Endothelial cell of umbilical vein (primary cell): ENCODE measurements around the gene SSBP3. TPM values are rescaled to one million over a fixed set of nuclear protein-coding genes. Genes with fewer than 3 reads are reported as not detected.

Experiments used
- BruUV-seq: library from RNA; stranded (reverse); fragments of 400-500 nt; replicated peaks from 2 replicates; lab custom pipeline; 2021; lab: Mats Ljungman, UMichigan
- CTCF ChIA-PET: fragments of 300-600, 350-600 bp; sonication (Branson Sonifier 250); formaldehyde crosslinking; loops from one replicate; lab custom pipeline; 2021; ENCODE audit warnings: antibody characterized with exemption, inconsistent platforms; lab: Charles Lee
- POLR2A ChIA-PET: fragments of 300-600, 350-600 bp; sonication (Branson Sonifier 250); formaldehyde crosslinking; loops from one replicate; lab custom pipeline; 2021; ENCODE audit warnings: antibody characterized with exemption, inconsistent platforms; lab: Charles Lee
- DNase-seq: peaks from one replicate; pipeline ENCODE4 v3.0.0-alpha.2; 2011; ENCODE audit warnings: low read depth, low spot score
- FAIRE-seq: peaks from 2 replicates; lab custom pipeline; 2011; peaks lifted over from hg19 to GRCh38; lab: Jason Lieb, UNC
- H2AFZ ChIP-seq: 2 replicates; pipeline ENCODE4 v1.6.0; 2012; ENCODE audit warnings: low read depth, low read length, control low read depth, inconsistent platforms
- H3K27ac ChIP-seq: 2 replicates; pipeline ENCODE4 v1.5.1; 2011; ENCODE audit warnings: low read depth, mild to moderate bottlenecking, control low read depth, low read length, moderate library complexity; ENCODE audit not compliant: insufficient read depth
- H3K27me3 ChIP-seq, 2 experiments: 2 replicates each; pipeline versions ENCODE4 v1.6.0 to v1.6.1; 2011; ENCODE audit warnings: low read length in 2 of 2, mixed read lengths in 1 of 2; ENCODE audit not compliant: control insufficient read depth in 2 of 2, insufficient read depth in 2 of 2
- H3K36me3 ChIP-seq, 2 experiments: 2 replicates in 1 of 2; 3 replicates in 1 of 2; pipeline ENCODE4 v1.5.1; 2011; ENCODE audit warnings: low read length in 2 of 2, mild to moderate bottlenecking in 1 of 2, moderate library complexity in 1 of 2; ENCODE audit not compliant: control insufficient read depth in 2 of 2, insufficient read depth in 2 of 2; ENCODE audit errors: extremely low read depth in 1 of 2
- H3K4me1 ChIP-seq: 3 replicates; pipeline ENCODE4 v1.5.1; 2011; ENCODE audit warnings: mild to moderate bottlenecking, low read length; ENCODE audit not compliant: control insufficient read depth, insufficient read depth; ENCODE audit errors: extremely low read depth
- H3K4me2 ChIP-seq: 2 replicates; pipeline ENCODE4 v1.6.1; 2011; ENCODE audit warnings: low read length, control low read depth, mixed read lengths; ENCODE audit not compliant: insufficient read depth
- H3K4me3 ChIP-seq, 3 experiments: fragments of 200-600 bp in 1 of 3; sonication (generic), shearing (Covaris generic) in 1 of 3; replicated peaks in 1 of 3; 2 replicates each; pipeline ENCODE4 v1.5.1; 2011 to 2016; ENCODE audit warnings: control low read depth in 3 of 3, low read length in 3 of 3, mild to moderate bottlenecking in 2 of 3, inconsistent platforms in 1 of 3, low read depth in 1 of 3, moderate library complexity in 1 of 3; ENCODE audit not compliant: insufficient read depth in 1 of 3
- H3K79me2 ChIP-seq: 2 replicates; pipeline ENCODE4 v1.6.0; 2012; ENCODE audit warnings: low read length, inconsistent platforms; ENCODE audit not compliant: control insufficient read depth, insufficient read depth
- H3K9ac ChIP-seq: replicated peaks from 2 replicates; pipeline ENCODE3; 2011; ENCODE audit warnings: low read length, control low read depth; ENCODE audit not compliant: insufficient read depth; ENCODE audit errors: extremely low read depth
- H3K9me1 ChIP-seq: replicated peaks from 3 replicates; pipeline ENCODE4 v1.6.0; 2011; ENCODE audit warnings: mild to moderate bottlenecking, low read length; ENCODE audit not compliant: control insufficient read depth, insufficient read depth; ENCODE audit errors: extremely low read depth
- H3K9me3 ChIP-seq: replicated peaks from 2 replicates; pipeline ENCODE4 v1.5.1; 2012; ENCODE audit warnings: low read length, inconsistent platforms; ENCODE audit not compliant: control insufficient read depth, insufficient read depth
- H4K20me1 ChIP-seq: replicated peaks from 2 replicates; pipeline ENCODE3; 2011; ENCODE audit warnings: mild to moderate bottlenecking, low read length; ENCODE audit not compliant: control insufficient read depth, insufficient read depth; ENCODE audit errors: extremely low read depth
- EZH2 ChIP-seq: IDR thresholded peaks from 2 replicates; pipeline ENCODE4 v1.6.1; 2012; ENCODE audit warnings: borderline replicate concordance, low read depth, mild to moderate bottlenecking, moderate library complexity, low read length, inconsistent platforms; ENCODE audit not compliant: severe bottlenecking
- FOS ChIP-seq: IDR thresholded peaks from 2 replicates; pipeline ENCODE4 v1.6.1; 2011; ENCODE audit warnings: mild to moderate bottlenecking, low read length, moderate library complexity, borderline replicate concordance; ENCODE audit not compliant: insufficient read depth
- GATA2 ChIP-seq: IDR thresholded peaks from 2 replicates; pipeline ENCODE4 v1.7.0; 2011; ENCODE audit warnings: low read depth, mild to moderate bottlenecking, moderate library complexity, mixed read lengths, low read length; ENCODE audit not compliant: insufficient read length, insufficient read depth
- JUN ChIP-seq: IDR thresholded peaks from 2 replicates; pipeline ENCODE4 v1.6.1; 2011; ENCODE audit warnings: borderline replicate concordance, low read depth; ENCODE audit not compliant: insufficient read length, insufficient read depth
- MYC ChIP-seq: IDR thresholded peaks from one replicate; pipeline ENCODE4 v1.6.1; 2011; ENCODE audit warnings: mild to moderate bottlenecking, low read depth, low read length
- POLR2A ChIP-seq: IDR thresholded peaks from 2 replicates; pipeline ENCODE4 v1.6.1; 2012; ENCODE audit warnings: low read depth, mild to moderate bottlenecking, control low read depth, low read length
- POLR2AphosphoS5 ChIP-seq: IDR thresholded peaks from 2 replicates; pipeline ENCODE4 v1.6.1; 2012; ENCODE audit warnings: low read depth, mild to moderate bottlenecking, control low read depth, low read length, moderate library complexity; ENCODE audit not compliant: insufficient read depth
- dilution Hi-C: fragments of 300-500 bp; cut with MboI; formaldehyde crosslinking; loops from one replicate; pipeline ENCODE4 v1.15.0; 2019; ENCODE audit warnings: low sequenced_read_pairs; ENCODE audit not compliant: extremely low pct_ligation_motif_present
- intact Hi-C: fragments of 100-400 bp; cut with micrococcal nuclease; formaldehyde crosslinking; loops from one replicate; pipeline ENCODE4 v1.10.0; 2022
- polyA plus RNA-seq, 4 experiments: library from polyadenylated mRNA; depleted of rRNA in 3 of 4; stranded (reverse) in 3 of 4; unstranded in 1 of 4; fragments of >200 nt; gene quantifications; 2 replicates each; pipeline versions ENCODE4 v1.2.1 to v1.2.3, GENCODE V29; 2011 to 2012; ENCODE audit warnings: missing spikeins in 1 of 4
- total RNA-seq: library from RNA; stranded (reverse); gene quantifications from 2 replicates; pipeline ENCODE4 v1.2.3, GENCODE V29; 2021
- TF ChIP-seq, protein P1 (sequence below), 2 donors: IDR thresholded peaks; 1 replicate in 1 of 2; 2 replicates in 1 of 2; pipeline ENCODE4 v1.5.1; 2011; ENCODE audit warnings: low read length in 2 of 2, mild to moderate bottlenecking in 2 of 2, moderate library complexity in 2 of 2, control low read depth in 1 of 2, inconsistent platforms in 1 of 2, low read depth in 1 of 2; ENCODE audit not compliant: insufficient read depth in 1 of 2; ENCODE audit errors: extremely low read depth in 1 of 2
- TF ChIP-seq, protein P2 (sequence below): IDR thresholded peaks from 2 replicates; pipeline ENCODE4 v1.6.1; 2011; ENCODE audit not compliant: insufficient read depth, insufficient read length

The SSBP3 gene
- total and polyA plus RNA-seq, 2 donors (not counting 3 experiments of a cell fraction or from before 2014, with no cell fraction given), result 44.9 to 59.4 TPM

- no peak overlapping the region for H3K4me3 ChIP-seq
- no peaks in the 10 kb centered on the region for H3K9me1 ChIP-seq
- no peak for FAIRE-seq
- no TSS peak for BruUV-seq
- H2AFZ ChIP-seq, result no peak overlapping the region
- POLR2A ChIA-PET, result no interaction called here
- H3K4me2 ChIP-seq, result no peak overlapping the region
- CTCF ChIA-PET, result no interaction called here
- no peak overlapping the region for H3K9ac ChIP-seq
- H3K27ac ChIP-seq, result no peak overlapping the region
- no peaks in the 10 kb centered on the region for H3K79me2 ChIP-seq
- no peaks in the 10 kb centered on the region for H3K27me3 ChIP-seq
- DNase-seq, result no peak
- intact Hi-C loops (no loop called here), dilution Hi-C loops (no loop called here)
- no peaks in the 10 kb centered on the region for H4K20me1 ChIP-seq
- no peaks in the 10 kb centered on the region for H3K36me3 ChIP-seq
- TF ChIP-seq POLR2A, result no peak
- TF ChIP-seq MYC, result no peak
- no peak for TF ChIP-seq EZH2
- no peak for TF ChIP-seq FOS
- TF ChIP-seq, protein P1, sequence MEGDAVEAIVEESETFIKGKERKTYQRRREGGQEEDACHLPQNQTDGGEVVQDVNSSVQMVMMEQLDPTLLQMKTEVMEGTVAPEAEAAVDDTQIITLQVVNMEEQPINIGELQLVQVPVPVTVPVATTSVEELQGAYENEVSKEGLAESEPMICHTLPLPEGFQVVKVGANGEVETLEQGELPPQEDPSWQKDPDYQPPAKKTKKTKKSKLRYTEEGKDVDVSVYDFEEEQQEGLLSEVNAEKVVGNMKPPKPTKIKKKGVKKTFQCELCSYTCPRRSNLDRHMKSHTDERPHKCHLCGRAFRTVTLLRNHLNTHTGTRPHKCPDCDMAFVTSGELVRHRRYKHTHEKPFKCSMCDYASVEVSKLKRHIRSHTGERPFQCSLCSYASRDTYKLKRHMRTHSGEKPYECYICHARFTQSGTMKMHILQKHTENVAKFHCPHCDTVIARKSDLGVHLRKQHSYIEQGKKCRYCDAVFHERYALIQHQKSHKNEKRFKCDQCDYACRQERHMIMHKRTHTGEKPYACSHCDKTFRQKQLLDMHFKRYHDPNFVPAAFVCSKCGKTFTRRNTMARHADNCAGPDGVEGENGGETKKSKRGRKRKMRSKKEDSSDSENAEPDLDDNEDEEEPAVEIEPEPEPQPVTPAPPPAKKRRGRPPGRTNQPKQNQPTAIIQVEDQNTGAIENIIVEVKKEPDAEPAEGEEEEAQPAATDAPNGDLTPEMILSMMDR (IDR thresholded peaks at IDR 0.05; ENCODE audit: extremely low read depth in 1 of 2, insufficient read depth in 1 of 2, low read depth in 1 of 2, low read length in 2 of 2), result no peak
- no peak for TF ChIP-seq JUN
- TF ChIP-seq, protein P2, sequence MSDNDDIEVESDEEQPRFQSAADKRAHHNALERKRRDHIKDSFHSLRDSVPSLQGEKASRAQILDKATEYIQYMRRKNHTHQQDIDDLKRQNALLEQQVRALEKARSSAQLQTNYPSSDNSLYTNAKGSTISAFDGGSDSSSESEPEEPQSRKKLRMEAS, result no peak
- TF ChIP-seq POLR2AphosphoS5, result no peak
- no peak for TF ChIP-seq GATA2
- H3K9me3 ChIP-seq, result no peaks in the 10 kb centered on the region
- no peaks in the 10 kb centered on the region for H3K4me1 ChIP-seq
Observed at GRCh38 chr1:54193453-54193852, 212.7 kb downstream of the SSBP3 start.
